Measurements from ENCODE around the gene HCN4. TPM values are rescaled to one million over a fixed set of nuclear protein-coding genes. Genes with fewer than 3 reads are reported as not detected.

HCN4 gene
- total RNA-seq, 4 donors from 2014 or later = not detected

DNA sequence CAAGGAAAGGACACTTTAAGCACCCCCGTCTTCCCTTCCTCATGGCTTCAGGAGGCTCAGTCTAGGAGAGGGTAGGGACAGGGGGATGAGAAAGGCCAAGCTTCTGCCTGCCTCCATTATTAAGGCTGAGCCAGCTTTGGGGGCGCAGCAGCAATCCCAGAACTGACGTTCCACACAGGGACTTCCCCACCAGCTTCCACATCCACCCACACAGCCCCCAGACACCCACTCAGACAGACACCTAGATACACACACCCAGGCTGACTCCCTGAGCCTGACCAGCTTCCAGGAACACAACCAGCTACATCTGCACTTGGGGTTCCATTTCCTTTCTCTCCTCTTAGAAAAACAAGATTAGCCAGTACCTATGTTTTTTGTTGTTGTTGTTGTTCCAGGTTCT lies 4.7 kb downstream of the HCN4 start:
- no peak for TF ChIP-seq POLR2A (IDR thresholded peaks at IDR 0.05)
- no peak overlapping the region for H3K27ac ChIP-seq
- in situ Hi-C loops (cut with MboI; ENCODE audit: low sequenced_read_pairs in 4 of 4) (no loop called here), intact Hi-C loops (cut with DNase I; ENCODE audit: low total_unique reads) (no loop called here)
- no peaks in the 10 kb centered on the region for H3K36me3 ChIP-seq
- peaks cover 28 to 47% (median 32%) of the 10 kb centered on the region in 3 donors for H3K27me3 ChIP-seq
- no peaks in the 10 kb centered on the region for H3K4me1 ChIP-seq
- no peak for DNase-seq
- H3K9me3 ChIP-seq = no peaks in the 10 kb centered on the region
- no peak overlapping the region for H3K4me3 ChIP-seq
- ATAC-seq = no peak

DNA sequence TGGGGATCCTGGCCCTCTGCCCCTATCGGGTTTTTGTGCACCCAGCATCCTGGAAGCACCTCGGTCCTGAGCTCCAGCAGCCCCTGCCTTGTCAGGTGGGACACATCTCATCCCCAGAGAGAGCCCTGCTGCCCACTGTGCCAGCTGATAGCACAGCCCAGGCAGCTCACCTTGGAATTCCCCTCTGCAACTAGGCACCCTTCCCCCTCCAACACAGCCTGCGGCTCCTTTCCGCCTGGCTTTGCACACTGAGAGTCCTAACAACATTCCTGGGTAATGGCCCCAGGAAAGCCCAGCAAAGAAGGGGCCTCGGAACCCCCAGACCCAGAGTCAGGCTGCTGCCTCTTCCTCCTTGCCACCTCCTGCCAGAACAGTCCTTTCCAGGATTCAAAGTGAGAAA lies 5.9 kb downstream of the HCN4 start:
- Histone ChIP-seq H3K9me3 (no peaks in the 10 kb centered on the region), H3K27me3 (peaks cover 23 to 41% (median 28%) of the 10 kb centered on the region in 3 donors), H3K27ac (no peak overlapping the region), H3K4me1 (no peaks in the 10 kb centered on the region), H3K4me3 (no peak overlapping the region), H3K36me3 (no peaks in the 10 kb centered on the region)
- intact Hi-C loops (cut with DNase I; ENCODE audit: low total_unique reads) (no loop called here), in situ Hi-C loops (cut with MboI; ENCODE audit: low sequenced_read_pairs in 4 of 4) (no loop called here)
- no peak for TF ChIP-seq POLR2A (IDR thresholded peaks at IDR 0.05)
- TF ChIP-seq, protein P1, sequence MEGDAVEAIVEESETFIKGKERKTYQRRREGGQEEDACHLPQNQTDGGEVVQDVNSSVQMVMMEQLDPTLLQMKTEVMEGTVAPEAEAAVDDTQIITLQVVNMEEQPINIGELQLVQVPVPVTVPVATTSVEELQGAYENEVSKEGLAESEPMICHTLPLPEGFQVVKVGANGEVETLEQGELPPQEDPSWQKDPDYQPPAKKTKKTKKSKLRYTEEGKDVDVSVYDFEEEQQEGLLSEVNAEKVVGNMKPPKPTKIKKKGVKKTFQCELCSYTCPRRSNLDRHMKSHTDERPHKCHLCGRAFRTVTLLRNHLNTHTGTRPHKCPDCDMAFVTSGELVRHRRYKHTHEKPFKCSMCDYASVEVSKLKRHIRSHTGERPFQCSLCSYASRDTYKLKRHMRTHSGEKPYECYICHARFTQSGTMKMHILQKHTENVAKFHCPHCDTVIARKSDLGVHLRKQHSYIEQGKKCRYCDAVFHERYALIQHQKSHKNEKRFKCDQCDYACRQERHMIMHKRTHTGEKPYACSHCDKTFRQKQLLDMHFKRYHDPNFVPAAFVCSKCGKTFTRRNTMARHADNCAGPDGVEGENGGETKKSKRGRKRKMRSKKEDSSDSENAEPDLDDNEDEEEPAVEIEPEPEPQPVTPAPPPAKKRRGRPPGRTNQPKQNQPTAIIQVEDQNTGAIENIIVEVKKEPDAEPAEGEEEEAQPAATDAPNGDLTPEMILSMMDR (IDR thresholded peaks at IDR 0.05 in 4 of 5, conservative IDR thresholded peaks at IDR 0.05 in 1 of 5) = no peak
- ATAC-seq = no peak
- no peak for DNase-seq

GRCh38 chr15:73361337-73361736 lies 7.4 kb downstream of the HCN4 start:
- no peaks in the 10 kb centered on the region for H3K36me3 ChIP-seq
- H3K9me3 ChIP-seq = no peaks in the 10 kb centered on the region
- peaks cover 12 to 29% (median 17%) of the 10 kb centered on the region in 3 donors for H3K27me3 ChIP-seq
- H3K27ac ChIP-seq = no peak overlapping the region
- no peaks in the 10 kb centered on the region for H3K4me1 ChIP-seq
- DNase-seq (no peak), ATAC-seq (no peak)
- no peak overlapping the region for H3K4me3 ChIP-seq
- TF ChIP-seq, protein P1 (IDR thresholded peaks at IDR 0.05 in 4 of 5, conservative IDR thresholded peaks at IDR 0.05 in 1 of 5) = no peak
- no peak for TF ChIP-seq POLR2A (IDR thresholded peaks at IDR 0.05)
- in situ Hi-C loops (cut with MboI; ENCODE audit: low sequenced_read_pairs in 4 of 4) (no loop called here), intact Hi-C loops (cut with DNase I; ENCODE audit: low total_unique reads) (no loop called here)

DNA sequence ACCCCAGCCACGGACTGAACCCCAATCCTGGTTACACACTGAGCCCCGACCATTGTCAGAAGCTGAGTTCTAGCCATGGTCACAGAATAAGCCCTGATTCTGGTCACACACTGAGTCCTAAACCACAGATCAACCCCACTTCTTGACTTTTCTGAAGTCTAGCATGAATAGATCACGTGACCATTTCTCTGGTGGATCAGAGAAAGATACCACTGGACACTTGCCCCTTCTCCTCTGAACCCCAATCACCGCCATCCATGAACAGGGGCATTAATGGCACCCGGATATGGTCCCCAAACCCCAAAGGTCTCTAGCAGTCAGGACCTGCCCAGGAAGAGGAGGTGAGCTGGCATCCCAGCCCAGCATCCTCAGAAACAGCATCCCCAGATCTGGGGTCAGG lies 9.1 kb downstream of the HCN4 start:
- DNase-seq = no peak
- intact Hi-C loops (cut with DNase I; ENCODE audit: low total_unique reads) = no loop called here
- TF ChIP-seq, protein P1 (IDR thresholded peaks at IDR 0.05 in 4 of 5, conservative IDR thresholded peaks at IDR 0.05 in 1 of 5) = no peak
- no peak for TF ChIP-seq POLR2A (IDR thresholded peaks at IDR 0.05)
- Histone ChIP-seq H3K36me3 (no peaks in the 10 kb centered on the region), H3K4me3 (no peak overlapping the region), H3K27ac (no peak overlapping the region), H3K27me3 (peaks cover 0 to 16% (median 2%) of the 10 kb centered on the region in 3 donors), H3K4me1 (no peaks in the 10 kb centered on the region), H3K9me3 (no peaks in the 10 kb centered on the region)
- in situ Hi-C loops (cut with MboI; ENCODE audit: low sequenced_read_pairs in 4 of 4) = no loop called here
- no peak for ATAC-seq

GRCh38 chr15:73357999-73358665 lies 10.6 kb downstream of the HCN4 start:
- H3K36me3 ChIP-seq = no peaks in the 10 kb centered on the region
- in situ Hi-C loops (cut with MboI; ENCODE audit: low sequenced_read_pairs in 4 of 4) (no loop called here), intact Hi-C loops (cut with DNase I; ENCODE audit: low total_unique reads) (no loop called here)
- DNase-seq (no peak), ATAC-seq (no peak)
- TF ChIP-seq, protein P1 (IDR thresholded peaks at IDR 0.05 in 4 of 5, conservative IDR thresholded peaks at IDR 0.05 in 1 of 5) = no peak
- TF ChIP-seq POLR2A (IDR thresholded peaks at IDR 0.05) = no peak
- no peak overlapping the region for H3K27ac ChIP-seq
- H3K27me3 ChIP-seq = peaks cover 0 to 8% (median 5%) of the 10 kb centered on the region in 3 donors
- H3K4me1 ChIP-seq = no peaks in the 10 kb centered on the region
- H3K4me3 ChIP-seq = no peak overlapping the region
- H3K9me3 ChIP-seq = no peaks in the 10 kb centered on the region
